GM12891 (cell line): Measurements from ENCODE around the gene RHEB.

ENCODE experiments used
- PAX5 ChIP-seq: IDR thresholded peaks from 2 replicates; pipeline ENCODE4 v1.6.1; 2011; ENCODE audit warnings: low read length, moderate library complexity, mild to moderate bottlenecking; ENCODE audit not compliant: insufficient read depth, severe bottlenecking
- POLR2A ChIP-seq: IDR thresholded peaks from 2 replicates; pipeline ENCODE4 v1.6.1; 2011; ENCODE audit warnings: low read depth, low read length, control low read depth
- POLR2AphosphoS5 ChIP-seq: IDR thresholded peaks from 2 replicates; pipeline ENCODE4 v1.6.1; 2011; ENCODE audit warnings: low read depth, low read length, control low read depth
- POU2F2 ChIP-seq: IDR thresholded peaks from 2 replicates; pipeline ENCODE4 v1.6.1; 2011; ENCODE audit warnings: low read depth, mild to moderate bottlenecking, control low read depth, low read length, moderate library complexity
- SPI1 ChIP-seq: IDR thresholded peaks from 2 replicates; pipeline ENCODE4 v1.6.1; 2011; ENCODE audit warnings: low read depth, low read length, control low read depth
- TAF1 ChIP-seq: IDR thresholded peaks from 2 replicates; pipeline ENCODE4 v1.6.1; 2011; ENCODE audit warnings: low read depth, low read length, control low read depth

DNA sequence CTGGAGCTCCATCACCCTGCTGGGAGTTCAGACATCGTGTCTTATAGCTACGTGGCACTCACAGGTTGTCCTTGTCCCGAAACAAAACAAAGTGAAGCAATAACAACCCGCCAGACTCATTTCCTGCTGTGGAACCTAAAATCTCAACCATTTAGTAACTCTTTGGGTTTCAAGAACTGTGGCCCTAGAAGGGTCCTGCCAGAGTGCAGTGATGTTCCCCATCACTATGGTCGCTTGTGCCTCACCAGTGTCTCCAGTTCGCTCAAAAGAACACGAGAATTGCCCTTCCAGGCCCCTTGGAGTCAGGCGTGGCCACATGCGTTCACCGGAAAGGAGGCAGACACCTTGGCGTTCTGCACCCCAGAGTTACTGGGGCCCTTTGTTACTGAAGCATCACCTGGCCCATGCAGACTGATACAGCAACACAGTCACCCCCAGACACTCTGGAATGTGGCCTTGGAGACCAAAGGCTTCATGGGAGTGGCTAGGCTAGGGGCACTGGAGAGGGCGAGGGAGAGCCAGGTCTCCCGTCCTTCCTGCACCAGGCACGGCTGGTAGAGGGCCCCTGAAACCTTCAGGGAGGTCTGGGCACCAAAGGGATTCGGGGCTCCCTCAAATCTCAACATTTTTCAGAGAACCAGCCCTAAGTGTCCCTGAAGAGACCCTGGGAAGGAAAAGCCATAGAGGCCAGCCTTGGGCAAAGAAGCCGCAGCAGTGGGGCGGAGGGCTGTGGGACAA is 80.7 kb downstream of the RHEB start:
- TF ChIP-seq SPI1 (no peak), POLR2AphosphoS5 (no peak), TAF1 (no peak), POLR2A (no peak), POU2F2 (no peak), PAX5 (no peak)
